ENCODE measurements around the gene ITGB4.

ITGB4 gene

DNA sequence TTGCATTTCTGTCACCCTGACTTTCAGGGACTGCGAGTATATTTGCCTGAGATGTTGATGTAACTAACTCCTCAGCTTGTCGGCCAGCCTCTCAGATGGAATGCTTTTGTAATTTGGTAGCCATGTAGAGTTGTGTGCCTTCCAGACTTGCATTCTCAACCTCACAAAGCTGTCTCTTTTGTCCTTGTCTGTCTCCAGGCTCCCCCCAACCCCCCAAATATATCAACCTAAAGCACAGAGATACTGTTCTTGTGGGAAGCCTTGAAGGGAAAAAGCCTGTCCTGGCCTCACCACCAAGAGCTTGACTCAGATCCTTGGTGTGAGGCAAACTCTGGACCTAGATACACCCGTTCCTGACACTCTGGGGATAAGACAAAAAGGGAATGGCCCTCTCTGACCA, 35.8 kb upstream of the ITGB4 start:
- H3K4me2 ChIP-seq (ENCODE audit: low read depth, low read length) = no peak overlapping the region
- peaks cover 32% of the 10 kb centered on the region for H3F3A ChIP-seq (ENCODE audit: insufficient read depth, low read length)
- H4K20me1 ChIP-seq (ENCODE audit: insufficient read depth, low read length) = no peaks in the 10 kb centered on the region
- H2AFZ ChIP-seq (ENCODE audit: low read length) = no peak overlapping the region
- no peaks in the 10 kb centered on the region for H3K9me2 ChIP-seq (replicated peaks; ENCODE audit: insufficient read depth, low read length)
- H3K27me3 ChIP-seq (replicated peaks; ENCODE audit: insufficient read depth, low read length) = no peaks in the 10 kb centered on the region
- TF ChIP-seq EZH2phosphoT487 (IDR thresholded peaks at IDR 0.05; ENCODE audit: low read length) = no peak
- TF ChIP-seq, protein P1, sequence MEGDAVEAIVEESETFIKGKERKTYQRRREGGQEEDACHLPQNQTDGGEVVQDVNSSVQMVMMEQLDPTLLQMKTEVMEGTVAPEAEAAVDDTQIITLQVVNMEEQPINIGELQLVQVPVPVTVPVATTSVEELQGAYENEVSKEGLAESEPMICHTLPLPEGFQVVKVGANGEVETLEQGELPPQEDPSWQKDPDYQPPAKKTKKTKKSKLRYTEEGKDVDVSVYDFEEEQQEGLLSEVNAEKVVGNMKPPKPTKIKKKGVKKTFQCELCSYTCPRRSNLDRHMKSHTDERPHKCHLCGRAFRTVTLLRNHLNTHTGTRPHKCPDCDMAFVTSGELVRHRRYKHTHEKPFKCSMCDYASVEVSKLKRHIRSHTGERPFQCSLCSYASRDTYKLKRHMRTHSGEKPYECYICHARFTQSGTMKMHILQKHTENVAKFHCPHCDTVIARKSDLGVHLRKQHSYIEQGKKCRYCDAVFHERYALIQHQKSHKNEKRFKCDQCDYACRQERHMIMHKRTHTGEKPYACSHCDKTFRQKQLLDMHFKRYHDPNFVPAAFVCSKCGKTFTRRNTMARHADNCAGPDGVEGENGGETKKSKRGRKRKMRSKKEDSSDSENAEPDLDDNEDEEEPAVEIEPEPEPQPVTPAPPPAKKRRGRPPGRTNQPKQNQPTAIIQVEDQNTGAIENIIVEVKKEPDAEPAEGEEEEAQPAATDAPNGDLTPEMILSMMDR (IDR thresholded peaks at IDR 0.05; ENCODE audit: low read length) = no peak
- no peak for TF ChIP-seq EZH2 (optimal IDR thresholded peaks at IDR 0.05; ENCODE audit: low read depth, low read length)
- H3K9ac ChIP-seq (ENCODE audit: low read length) = no peak overlapping the region
- no peak overlapping the region for H3K27ac ChIP-seq (ENCODE audit: low read length)
- H3K9me3 ChIP-seq (replicated peaks; ENCODE audit: insufficient read depth, low read length) = no peaks in the 10 kb centered on the region
- peaks cover 36% of the 10 kb centered on the region for H3K4me1 ChIP-seq (ENCODE audit: low read length)
- H3K36me3 ChIP-seq (replicated peaks; ENCODE audit: insufficient read depth, low read length) = no peaks in the 10 kb centered on the region
- no peak for DNase-seq
- no peak overlapping the region for H3K4me3 ChIP-seq (ENCODE audit: low read length)
- H3K79me2 ChIP-seq (ENCODE audit: low read length) = peaks cover 78% of the 10 kb centered on the region

- peaks cover 86% of the 10 kb centered on the region for H3K79me2 ChIP-seq (ENCODE audit: low read length)
- no peak for DNase-seq
- no peaks in the 10 kb centered on the region for H3K36me3 ChIP-seq (replicated peaks; ENCODE audit: insufficient read depth, low read length)
- H3K4me1 ChIP-seq (ENCODE audit: low read length) = peaks cover 41% of the 10 kb centered on the region
- peaks cover 32% of the 10 kb centered on the region for H3F3A ChIP-seq (ENCODE audit: insufficient read depth, low read length)
- H2AFZ ChIP-seq (ENCODE audit: low read length) = no peak overlapping the region
- TF ChIP-seq, protein P1 (IDR thresholded peaks at IDR 0.05; ENCODE audit: low read length) = no peak
- no peak for TF ChIP-seq EZH2phosphoT487 (IDR thresholded peaks at IDR 0.05; ENCODE audit: low read length)
- no peak for TF ChIP-seq EZH2 (optimal IDR thresholded peaks at IDR 0.05; ENCODE audit: low read depth, low read length)
- H3K27ac ChIP-seq (ENCODE audit: low read length) = peak overlapping the region; percentile 87
- H3K4me3 ChIP-seq (ENCODE audit: low read length) = no peak overlapping the region
- no peaks in the 10 kb centered on the region for H3K9me2 ChIP-seq (replicated peaks; ENCODE audit: insufficient read depth, low read length)
- peak overlapping the region; percentile 59 for H3K9ac ChIP-seq (ENCODE audit: low read length)
- H3K4me2 ChIP-seq (ENCODE audit: low read depth, low read length) = peak overlapping the region; percentile 59
- no peaks in the 10 kb centered on the region for H3K27me3 ChIP-seq (replicated peaks; ENCODE audit: insufficient read depth, low read length)
- H3K9me3 ChIP-seq (replicated peaks; ENCODE audit: insufficient read depth, low read length) = no peaks in the 10 kb centered on the region
- no peaks in the 10 kb centered on the region for H4K20me1 ChIP-seq (ENCODE audit: insufficient read depth, low read length)
Observed at GRCh38 chr17:75688209-75688825, 32.9 kb upstream of the ITGB4 start.

DNA sequence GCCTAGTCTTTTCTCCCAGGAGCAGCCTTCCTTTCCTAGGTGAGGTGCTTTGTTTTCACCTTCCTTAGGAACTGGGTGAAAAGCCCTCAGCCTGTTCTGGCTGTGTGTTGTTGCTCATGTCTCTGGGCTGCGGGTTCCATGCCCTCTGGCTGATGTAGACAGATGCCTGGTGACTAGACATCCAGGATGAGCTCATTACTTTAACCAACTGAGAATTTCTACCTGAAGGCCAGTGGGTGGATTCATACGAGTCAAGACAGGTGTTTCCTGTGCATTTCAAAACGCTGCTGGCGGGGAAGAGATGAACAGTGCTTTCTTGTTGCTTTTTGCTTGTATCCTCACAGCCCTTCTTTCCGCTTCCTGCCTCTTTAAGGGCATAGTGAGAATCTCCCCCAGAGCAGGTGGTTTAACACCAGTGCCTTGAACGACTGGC, 31.8 kb upstream of the ITGB4 start:
- H3K4me1 ChIP-seq (ENCODE audit: low read length) = peaks cover 41% of the 10 kb centered on the region
- no peak overlapping the region for H3K4me3 ChIP-seq (ENCODE audit: low read length)
- no peak overlapping the region for H2AFZ ChIP-seq (ENCODE audit: low read length)
- no peaks in the 10 kb centered on the region for H3K36me3 ChIP-seq (replicated peaks; ENCODE audit: insufficient read depth, low read length)
- H3K9me2 ChIP-seq (replicated peaks; ENCODE audit: insufficient read depth, low read length) = no peaks in the 10 kb centered on the region
- no peaks in the 10 kb centered on the region for H3K9me3 ChIP-seq (replicated peaks; ENCODE audit: insufficient read depth, low read length)
- peaks cover 86% of the 10 kb centered on the region for H3K79me2 ChIP-seq (ENCODE audit: low read length)
- peak overlapping the region; percentile 59; the same call in 1 of the 2 replicates for H3K4me2 ChIP-seq (ENCODE audit: low read depth, low read length)
- H3K27ac ChIP-seq (ENCODE audit: low read length) = peak overlapping the region; percentile 87
- H3F3A ChIP-seq (ENCODE audit: insufficient read depth, low read length) = peaks cover 32% of the 10 kb centered on the region
- H3K9ac ChIP-seq (ENCODE audit: low read length) = peak overlapping the region; percentile 59; the same call in 1 of the 2 replicates
- H4K20me1 ChIP-seq (ENCODE audit: insufficient read depth, low read length) = no peaks in the 10 kb centered on the region
- H3K27me3 ChIP-seq (replicated peaks; ENCODE audit: insufficient read depth, low read length) = no peaks in the 10 kb centered on the region
- peak; percentile 96 for DNase-seq
- TF ChIP-seq EZH2 (optimal IDR thresholded peaks at IDR 0.05; ENCODE audit: low read depth, low read length) = no peak
- TF ChIP-seq, protein P1 (IDR thresholded peaks at IDR 0.05; ENCODE audit: low read length) = no peak
